ENCODE measurements around the gene GNPTG.

Gene GNPTG

DNA sequence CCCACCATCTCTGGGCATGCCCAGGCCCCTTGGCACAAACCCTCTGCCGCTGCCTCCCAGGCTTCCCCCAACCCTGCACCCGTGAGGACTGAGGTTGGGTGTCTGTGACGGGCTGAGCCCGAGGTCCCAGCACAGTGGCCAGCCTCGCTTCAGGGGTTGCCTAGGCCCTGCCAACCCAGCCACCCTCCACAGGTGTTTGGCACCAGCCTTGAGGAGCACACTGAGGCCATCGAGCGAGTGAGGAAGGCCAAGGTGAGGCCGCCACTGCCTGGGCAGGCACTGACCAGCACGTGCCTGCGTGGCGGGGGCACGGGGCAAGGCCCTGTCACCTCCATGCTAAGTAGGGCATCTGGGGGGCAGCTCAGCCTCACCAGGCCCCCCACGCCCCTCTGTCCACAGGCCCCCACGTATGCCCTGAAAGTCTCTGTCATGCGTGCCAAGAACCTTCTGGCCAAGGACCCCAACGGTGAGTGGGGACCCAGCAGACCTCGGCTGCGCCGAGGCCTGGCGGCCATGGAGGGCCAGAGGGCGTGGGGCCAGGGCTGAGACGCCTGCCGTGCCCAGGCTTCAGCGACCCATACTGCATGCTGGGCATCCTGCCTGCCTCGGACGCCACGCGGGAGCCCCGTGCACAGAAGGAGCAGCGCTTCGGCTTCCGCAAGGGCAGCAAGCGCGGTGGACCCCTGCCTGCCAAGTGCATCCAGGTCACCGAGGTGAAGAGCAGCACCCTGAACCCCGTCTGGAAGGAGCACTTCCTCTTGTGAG is 10.8 kb upstream of the GNPTG start:
- H3K4me3 ChIP-seq (ENCODE audit: low read length): no peak overlapping the region
- TF ChIP-seq, protein P1, sequence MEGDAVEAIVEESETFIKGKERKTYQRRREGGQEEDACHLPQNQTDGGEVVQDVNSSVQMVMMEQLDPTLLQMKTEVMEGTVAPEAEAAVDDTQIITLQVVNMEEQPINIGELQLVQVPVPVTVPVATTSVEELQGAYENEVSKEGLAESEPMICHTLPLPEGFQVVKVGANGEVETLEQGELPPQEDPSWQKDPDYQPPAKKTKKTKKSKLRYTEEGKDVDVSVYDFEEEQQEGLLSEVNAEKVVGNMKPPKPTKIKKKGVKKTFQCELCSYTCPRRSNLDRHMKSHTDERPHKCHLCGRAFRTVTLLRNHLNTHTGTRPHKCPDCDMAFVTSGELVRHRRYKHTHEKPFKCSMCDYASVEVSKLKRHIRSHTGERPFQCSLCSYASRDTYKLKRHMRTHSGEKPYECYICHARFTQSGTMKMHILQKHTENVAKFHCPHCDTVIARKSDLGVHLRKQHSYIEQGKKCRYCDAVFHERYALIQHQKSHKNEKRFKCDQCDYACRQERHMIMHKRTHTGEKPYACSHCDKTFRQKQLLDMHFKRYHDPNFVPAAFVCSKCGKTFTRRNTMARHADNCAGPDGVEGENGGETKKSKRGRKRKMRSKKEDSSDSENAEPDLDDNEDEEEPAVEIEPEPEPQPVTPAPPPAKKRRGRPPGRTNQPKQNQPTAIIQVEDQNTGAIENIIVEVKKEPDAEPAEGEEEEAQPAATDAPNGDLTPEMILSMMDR (conservative IDR thresholded peaks at IDR 0.05; ENCODE audit: low read depth, low read length): no peak
- no peak for DNase-seq (ENCODE audit: low read depth)

DNA sequence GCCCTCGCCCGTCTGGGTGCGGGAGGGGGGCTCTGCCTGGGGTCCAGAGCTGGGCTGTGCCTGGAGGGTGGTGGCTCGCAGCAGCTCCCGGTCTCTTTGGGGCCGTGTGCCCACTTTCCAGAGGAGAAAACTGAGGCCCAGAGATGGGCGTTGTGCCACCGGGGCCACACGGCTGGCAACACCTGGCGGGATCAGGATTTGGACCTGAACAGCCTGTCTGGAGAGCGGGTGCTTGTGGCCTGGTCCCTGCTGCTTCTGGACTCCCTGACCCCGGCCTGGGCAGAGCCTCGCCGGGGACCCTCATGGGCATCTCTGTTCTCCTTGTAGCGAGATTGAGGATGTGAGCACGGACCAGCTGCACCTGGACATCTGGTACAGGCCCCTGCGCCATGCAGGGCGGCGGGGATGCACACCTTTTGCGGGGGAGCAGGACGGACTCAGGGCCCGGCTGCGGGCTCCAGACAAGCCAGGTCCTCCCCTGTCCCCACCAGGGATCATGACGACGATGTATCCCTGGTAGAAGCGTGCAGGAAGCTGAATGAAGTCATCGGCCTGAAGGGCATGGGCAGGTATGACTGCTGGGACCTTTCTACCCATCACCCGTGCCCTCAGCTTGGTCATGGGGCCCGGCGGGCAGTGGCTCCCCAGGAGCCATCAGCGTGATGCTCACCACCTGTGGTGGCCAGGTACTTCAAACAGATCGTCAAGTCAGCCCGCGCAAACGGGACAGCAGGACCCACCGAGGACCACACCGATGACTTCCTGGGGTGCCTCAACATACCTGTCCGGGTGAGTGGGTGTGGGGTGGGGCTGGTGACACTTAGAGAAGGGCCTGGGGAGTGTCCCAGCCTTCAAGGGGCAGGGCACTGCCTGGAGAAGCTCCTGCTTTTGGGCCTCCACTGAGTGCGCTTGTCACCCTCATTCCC is 10.0 kb upstream of the GNPTG start:
- DNase-seq (ENCODE audit: low read depth): no peak
- no peak overlapping the region for H3K4me3 ChIP-seq (ENCODE audit: low read length)
- TF ChIP-seq, protein P1 (conservative IDR thresholded peaks at IDR 0.05; ENCODE audit: low read depth, low read length): no peak

- TF ChIP-seq, protein P1 (conservative IDR thresholded peaks at IDR 0.05; ENCODE audit: low read depth, low read length): peak; percentile 11
- peak overlapping the region; percentile 41 for H3K4me3 ChIP-seq (ENCODE audit: low read length)
- DNase-seq (ENCODE audit: low read depth): peak; percentile 88
Measured at GRCh38 chr16:1342526-1343427, 9.0 kb upstream of the GNPTG start.

- no peak for DNase-seq (ENCODE audit: low read depth)
- TF ChIP-seq, protein P1 (conservative IDR thresholded peaks at IDR 0.05; ENCODE audit: low read depth, low read length): no peak
- peak overlapping the region; percentile 41 for H3K4me3 ChIP-seq (ENCODE audit: low read length)
Measured at GRCh38 chr16:1343428-1344242, 8.1 kb upstream of the GNPTG start.

- no peak for DNase-seq (ENCODE audit: low read depth)
- no peak overlapping the region for H3K4me3 ChIP-seq (ENCODE audit: low read length)
- TF ChIP-seq, protein P1 (conservative IDR thresholded peaks at IDR 0.05; ENCODE audit: low read depth, low read length): no peak
Measured at GRCh38 chr16:1344499-1344898, 7.2 kb upstream of the GNPTG start.

DNA sequence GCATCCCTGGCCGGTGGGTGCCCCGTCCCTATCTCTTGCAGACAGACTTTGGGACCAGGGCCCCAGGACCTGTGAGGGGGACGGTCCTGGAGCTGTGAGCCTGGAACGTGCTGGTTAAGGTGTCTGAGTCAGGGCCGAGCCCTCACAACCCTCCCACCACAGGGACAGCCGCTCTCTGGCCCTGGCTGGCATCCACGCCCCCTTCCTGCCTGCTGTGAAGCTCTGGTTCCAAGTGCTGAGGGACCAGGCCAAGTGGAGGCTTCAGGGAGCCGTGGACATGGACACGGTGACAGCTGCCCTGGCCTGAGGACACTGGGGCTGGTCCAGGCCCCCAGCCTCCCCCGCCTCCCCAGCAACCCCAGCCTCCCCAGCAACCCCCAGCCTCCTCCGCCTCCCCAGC is 6.6 kb upstream of the GNPTG start:
- DNase-seq (ENCODE audit: low read depth): no peak
- H3K4me3 ChIP-seq (ENCODE audit: low read length): no peak overlapping the region
- TF ChIP-seq, protein P1 (conservative IDR thresholded peaks at IDR 0.05; ENCODE audit: low read depth, low read length): no peak
